Measurements from ENCODE around the gene ZNF300.
"Not testable (repeated sequence)": the region's sequence is repeated elsewhere in the genome, so short reads cannot be mapped to it uniquely, and the experiment has no call there.

Gene ZNF300

GRCh38 chr5:150845185-150845859, 59.5 kb downstream of the ZNF300 start:
- DNase-seq (ENCODE audit: low read depth) = not testable (repeated sequence)
